Bronchial epithelial cell (primary cell): ENCODE measurements around the gene KLK4. TPM values are rescaled to one million over a fixed set of nuclear protein-coding genes. Genes with fewer than 3 reads are reported as not detected.
A peak's percentile ranks its signal among the peaks of the same experiment; 100 is the strongest.

ENCODE experiments used
- DNase-seq: peaks from one replicate; pipeline ENCODE4 v3.0.0-alpha.2; 2010; ENCODE audit warnings: low read depth
- FAIRE-seq: peaks from 2 replicates; lab custom pipeline; 2011; peaks lifted over from hg19 to GRCh38; lab: Jason Lieb, UNC
- H3K27me3 ChIP-seq: 2 replicates; pipeline ENCODE4 v1.5.1; 2011; ENCODE audit warnings: low read length; ENCODE audit not compliant: control insufficient read depth, insufficient read depth
- H3K36me3 ChIP-seq: 2 replicates; pipeline ENCODE4 v1.5.1; 2011; ENCODE audit warnings: low read length; ENCODE audit not compliant: control insufficient read depth, insufficient read depth
- H3K4me3 ChIP-seq: 2 replicates; pipeline ENCODE4 v1.5.1; 2011; ENCODE audit warnings: mild to moderate bottlenecking, low read depth, low read length, control low read depth
- CTCF ChIP-seq: IDR thresholded peaks from 2 replicates; pipeline ENCODE4 v1.5.1; 2011; ENCODE audit warnings: mild to moderate bottlenecking, moderate library complexity, low read length, control low read depth, inconsistent platforms; ENCODE audit not compliant: insufficient read depth, severe bottlenecking
- total RNA-seq: library from RNA; depleted of rRNA; stranded (reverse); fragments of >200 nt; gene quantifications from 2 replicates; pipeline ENCODE4 v1.2.1, GENCODE V29; 2014

The KLK4 gene
- total RNA-seq, 1 donor from 2014 or later, result not detected

GRCh38 chr19:50932018-50932689 is 21.0 kb upstream of the KLK4 start:
- FAIRE-seq (no peak), DNase-seq (peak; percentile 98)
- H3K27me3 ChIP-seq, result peaks cover 3% of the 10 kb centered on the region
- H3K36me3 ChIP-seq, result no peaks in the 10 kb centered on the region
- H3K4me3 ChIP-seq, result no peak overlapping the region
- TF ChIP-seq CTCF, result no peak

DNA sequence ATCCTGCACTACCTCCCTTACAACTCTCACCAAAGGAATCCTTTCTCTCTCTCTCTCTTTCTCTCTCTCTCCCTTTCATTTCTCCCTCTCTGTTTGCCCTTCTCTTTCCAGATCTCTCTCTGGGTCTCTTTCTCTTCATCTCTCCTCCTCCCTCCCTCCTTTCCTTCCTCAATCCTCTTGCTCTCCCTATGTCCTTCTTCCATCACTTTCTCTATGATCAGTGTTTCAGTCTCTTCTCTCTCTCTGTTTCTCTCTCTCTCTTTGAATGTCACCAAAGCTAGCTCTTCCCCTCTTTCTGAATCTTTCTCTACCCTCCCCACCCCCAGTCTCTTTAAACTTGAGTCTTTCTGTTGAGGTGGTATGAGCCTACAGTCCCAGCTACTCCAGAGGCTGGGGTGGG is 19.8 kb upstream of the KLK4 start:
- DNase-seq (no peak), FAIRE-seq (no peak)
- peaks cover 3% of the 10 kb centered on the region for H3K27me3 ChIP-seq
- no peak for TF ChIP-seq CTCF
- H3K4me3 ChIP-seq, result no peak overlapping the region
- no peaks in the 10 kb centered on the region for H3K36me3 ChIP-seq

DNA sequence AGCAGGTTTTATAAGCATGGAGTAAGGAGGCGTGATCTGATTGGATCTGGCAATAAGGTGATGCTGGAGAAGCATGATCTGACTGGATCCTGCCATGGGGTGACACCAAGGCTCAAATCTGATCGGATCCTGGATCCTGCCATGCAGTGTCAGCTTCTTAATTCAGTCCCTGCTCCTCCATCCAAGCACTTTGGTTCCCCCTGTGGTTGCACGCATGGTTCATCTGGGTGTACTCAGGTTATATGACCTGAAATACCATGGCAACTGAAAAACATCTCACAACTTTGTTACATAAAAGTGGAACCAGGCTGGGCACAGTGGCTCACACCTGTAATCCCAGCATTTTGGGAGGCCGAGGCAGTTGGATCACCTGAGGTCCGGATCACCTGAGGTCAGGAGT is 17.6 kb upstream of the KLK4 start:
- H3K4me3 ChIP-seq, result no peak overlapping the region
- TF ChIP-seq CTCF, result no peak
- DNase-seq (no peak), FAIRE-seq (no peak)
- H3K36me3 ChIP-seq, result no peaks in the 10 kb centered on the region
- peaks cover 3% of the 10 kb centered on the region for H3K27me3 ChIP-seq

DNA sequence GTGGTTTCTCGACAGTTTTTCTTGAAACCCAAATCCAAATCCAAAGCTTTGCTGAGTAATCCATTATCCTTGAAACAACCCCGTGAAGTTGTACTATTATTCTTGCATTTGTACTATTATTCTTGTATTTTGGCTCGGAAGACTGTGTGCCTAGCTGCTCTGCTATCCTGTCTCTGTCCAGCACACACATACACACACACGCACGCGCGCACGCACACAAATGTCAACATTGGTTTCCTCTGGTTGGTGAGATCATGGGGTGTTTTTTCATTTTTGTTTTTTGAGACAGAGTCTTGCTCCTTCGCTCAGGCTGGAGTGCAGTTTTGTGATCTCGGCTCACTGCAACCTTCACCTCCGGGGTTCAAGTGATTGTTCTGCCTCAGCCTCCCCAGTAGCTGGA is 14.9 kb upstream of the KLK4 start:
- Histone ChIP-seq H3K36me3 (no peaks in the 10 kb centered on the region), H3K4me3 (no peak overlapping the region), H3K27me3 (peaks cover 5% of the 10 kb centered on the region)
- DNase-seq (no peak), FAIRE-seq (no peak)
- no peak for TF ChIP-seq CTCF

- H3K27me3 ChIP-seq, result peaks cover 5% of the 10 kb centered on the region
Observed at GRCh38 chr19:50925734-50926133, 14.5 kb upstream of the KLK4 start.

More at GRCh38 chr19:50925734-50926133, 14.5 kb upstream of the KLK4 start:
- no peak for TF ChIP-seq CTCF
- FAIRE-seq (no peak), DNase-seq (peak; percentile 90)
- Histone ChIP-seq H3K36me3 (no peaks in the 10 kb centered on the region), H3K4me3 (no peak overlapping the region)
